HG02885 (cell line): Measurements from ENCODE around the gene MEPCE.
A peak's percentile ranks its signal among the peaks of the same experiment; 100 is the strongest.

Source experiments
- ATAC-seq: cut with Tn5 transposase; IDR thresholded peaks from one replicate; pipeline ENCODE4 v1.9.1; 2021; ENCODE audit warnings: mild to moderate bottlenecking; ENCODE audit not compliant: unreplicated experiment, poor library complexity

The MEPCE gene

DNA sequence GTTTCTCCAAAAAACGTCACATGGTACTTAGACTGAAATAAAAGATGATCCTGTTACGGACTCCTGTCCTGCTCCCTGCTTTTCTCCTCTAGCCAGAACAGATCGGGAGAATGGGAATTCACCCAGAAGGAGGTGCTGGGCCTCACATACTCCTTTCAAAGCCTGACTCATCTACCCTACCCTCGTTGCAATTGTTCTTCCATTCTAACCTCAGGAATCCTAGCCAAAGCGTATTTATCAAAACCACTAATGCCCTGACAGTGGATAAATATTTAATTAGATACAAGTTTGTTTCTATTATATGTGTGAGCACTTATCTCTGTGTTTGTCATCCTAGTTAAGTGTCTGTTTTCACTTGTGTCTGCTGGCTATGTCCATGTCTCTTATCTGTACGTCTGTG lies 22.9 kb upstream of the MEPCE start:
- no peak for ATAC-seq

GRCh38 chr7:100407285-100408180 lies 22.1 kb upstream of the MEPCE start:
- ATAC-seq = no peak

DNA sequence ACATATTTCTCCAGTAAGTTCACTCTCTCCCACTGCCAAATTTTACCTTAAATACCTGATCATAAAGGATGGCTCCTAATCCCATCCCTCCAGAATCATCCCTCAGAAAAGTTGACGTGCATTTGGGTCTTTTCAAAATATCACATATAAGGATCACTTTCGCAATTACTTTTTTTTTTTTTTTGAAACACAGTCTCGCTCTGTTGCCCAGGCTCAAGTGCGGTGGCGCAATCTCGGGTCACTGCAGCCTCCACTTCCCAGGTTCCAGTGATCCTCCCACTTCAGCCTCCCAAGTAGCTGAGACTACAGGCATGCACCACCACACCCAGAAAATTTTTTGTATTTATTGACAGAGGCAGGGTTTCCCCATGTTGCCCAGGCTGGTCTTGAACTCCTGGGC lies 18.5 kb upstream of the MEPCE start:
- no peak for ATAC-seq

GRCh38 chr7:100413346-100413745 lies 16.3 kb upstream of the MEPCE start:
- no peak for ATAC-seq

DNA sequence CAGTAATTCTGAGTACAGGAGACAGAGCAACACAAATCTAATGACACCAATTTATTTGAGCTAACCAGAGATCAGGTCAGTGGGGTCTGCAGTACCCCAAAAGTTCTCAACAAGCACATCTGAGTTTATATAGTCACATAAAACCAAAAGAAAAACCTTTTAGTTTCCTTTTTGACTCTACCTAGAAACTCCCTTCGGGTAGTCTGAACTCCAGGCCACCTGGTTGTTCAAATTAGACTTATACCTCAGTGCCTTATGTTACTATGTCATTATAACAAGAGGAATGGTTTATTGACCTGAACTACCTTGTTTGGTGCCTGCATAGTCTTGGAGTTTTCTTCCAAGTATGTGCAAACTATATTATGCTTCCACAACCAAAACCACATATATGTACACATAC lies 15.7 kb upstream of the MEPCE start:
- ATAC-seq = no peak

GRCh38 chr7:100415448-100415847 lies 14.2 kb upstream of the MEPCE start:
- no peak for ATAC-seq

DNA sequence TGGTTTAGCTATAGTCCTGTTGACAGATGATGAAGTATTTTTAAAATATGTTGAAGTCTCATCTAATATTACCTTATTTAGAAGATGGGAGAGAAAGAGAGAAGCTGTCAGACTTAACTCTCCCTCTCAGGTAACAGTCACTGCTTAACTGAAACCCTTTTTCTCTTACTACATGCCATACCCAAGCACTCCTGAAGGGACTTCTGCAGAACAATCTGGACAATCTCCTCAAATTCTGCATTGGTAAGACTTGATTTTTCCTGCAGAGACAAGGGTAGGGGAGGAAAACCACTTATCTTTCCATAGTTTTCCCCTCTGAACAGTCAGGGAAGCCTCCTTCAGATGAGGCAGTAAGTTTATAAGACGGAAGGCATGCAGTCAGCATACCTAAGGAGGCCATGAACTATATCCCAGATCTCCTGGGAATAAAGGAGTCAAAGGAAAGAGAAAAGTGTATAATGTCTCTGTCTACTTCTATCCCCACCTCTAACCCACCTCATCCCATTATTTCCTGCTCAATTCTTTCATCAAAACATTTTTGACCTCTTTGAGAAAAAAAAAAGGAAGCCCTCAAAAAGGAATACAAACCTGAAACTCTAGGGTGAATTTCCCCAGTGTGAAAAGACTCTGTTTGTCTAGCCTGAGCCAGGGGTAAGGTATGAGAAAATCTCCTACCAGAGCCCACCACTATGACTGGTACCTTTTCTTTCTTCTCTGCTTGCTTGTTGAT lies 10.5 kb upstream of the MEPCE start:
- no peak for ATAC-seq

GRCh38 chr7:100419660-100420226 lies 9.9 kb upstream of the MEPCE start:
- no peak for ATAC-seq

DNA sequence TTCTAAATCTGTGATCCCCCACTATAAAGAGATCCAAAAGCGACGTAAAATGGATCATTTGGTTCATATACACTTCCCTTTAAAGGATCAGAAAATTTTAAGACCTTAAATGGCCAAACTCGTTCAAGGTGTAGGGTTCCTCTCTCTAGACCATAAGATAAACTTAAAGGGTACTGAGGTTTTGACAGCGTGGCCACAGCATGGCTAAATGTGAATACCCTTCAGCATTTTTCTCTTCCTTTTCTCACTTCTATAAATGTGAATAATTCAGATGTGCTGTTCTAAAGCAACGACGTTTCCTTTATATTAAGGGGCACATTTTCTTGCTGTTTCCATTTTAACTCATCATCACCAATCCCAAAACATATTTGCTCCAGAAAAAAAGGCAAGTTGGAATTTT lies 6.3 kb upstream of the MEPCE start:
- no peak for ATAC-seq

GRCh38 chr7:100425347-100425746 lies 4.3 kb upstream of the MEPCE start:
- no peak for ATAC-seq

- no peak for ATAC-seq
Observed at GRCh38 chr7:100426516-100426915, 3.1 kb upstream of the MEPCE start.

- ATAC-seq = no peak
Observed at GRCh38 chr7:100427762-100428198, 1.9 kb upstream of the MEPCE start.

GRCh38 chr7:100428199-100428966 lies 1.2 kb upstream of the MEPCE start, which contains the start of gene ZCWPW1:
ZCWPW1 (minus strand) TSS chr7:100428703; CDS start chr7:100420649, 8,054 bp downstream.
- ATAC-seq = peak; percentile 45

DNA sequence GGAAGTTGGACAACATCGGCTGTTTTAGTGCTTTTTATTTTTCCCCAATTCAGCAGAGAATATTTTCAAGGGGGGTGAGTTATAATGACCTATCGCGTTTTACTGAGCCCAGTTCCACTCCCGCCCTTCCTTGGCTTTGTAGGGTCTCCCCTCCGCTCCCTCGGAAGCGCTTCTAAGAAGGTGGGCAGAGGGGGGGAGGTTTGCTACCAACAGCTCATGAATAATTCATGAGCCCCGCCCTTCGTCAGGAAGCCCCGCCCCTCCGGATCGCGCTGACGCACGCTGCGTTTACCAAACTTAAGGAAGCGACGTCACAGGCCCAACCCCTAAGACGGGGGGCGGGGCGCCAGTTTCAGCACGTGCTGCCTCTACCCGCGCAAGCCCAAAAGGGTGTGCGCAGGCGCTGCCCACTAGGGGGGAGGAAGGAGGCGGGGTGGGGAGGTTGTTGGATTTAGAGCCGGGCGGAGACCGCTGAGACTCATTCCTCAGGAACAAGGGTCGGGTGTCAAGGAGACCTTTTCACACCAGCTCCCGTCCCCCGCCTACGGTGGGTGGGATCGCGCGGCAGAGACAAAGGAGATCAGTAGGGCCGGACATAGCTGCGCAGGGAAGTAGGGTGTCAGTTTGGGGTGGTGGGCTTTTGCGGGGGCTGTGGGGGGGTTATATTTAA lies 529 bp upstream of the MEPCE start:
- ATAC-seq = peak; percentile 53

DNA sequence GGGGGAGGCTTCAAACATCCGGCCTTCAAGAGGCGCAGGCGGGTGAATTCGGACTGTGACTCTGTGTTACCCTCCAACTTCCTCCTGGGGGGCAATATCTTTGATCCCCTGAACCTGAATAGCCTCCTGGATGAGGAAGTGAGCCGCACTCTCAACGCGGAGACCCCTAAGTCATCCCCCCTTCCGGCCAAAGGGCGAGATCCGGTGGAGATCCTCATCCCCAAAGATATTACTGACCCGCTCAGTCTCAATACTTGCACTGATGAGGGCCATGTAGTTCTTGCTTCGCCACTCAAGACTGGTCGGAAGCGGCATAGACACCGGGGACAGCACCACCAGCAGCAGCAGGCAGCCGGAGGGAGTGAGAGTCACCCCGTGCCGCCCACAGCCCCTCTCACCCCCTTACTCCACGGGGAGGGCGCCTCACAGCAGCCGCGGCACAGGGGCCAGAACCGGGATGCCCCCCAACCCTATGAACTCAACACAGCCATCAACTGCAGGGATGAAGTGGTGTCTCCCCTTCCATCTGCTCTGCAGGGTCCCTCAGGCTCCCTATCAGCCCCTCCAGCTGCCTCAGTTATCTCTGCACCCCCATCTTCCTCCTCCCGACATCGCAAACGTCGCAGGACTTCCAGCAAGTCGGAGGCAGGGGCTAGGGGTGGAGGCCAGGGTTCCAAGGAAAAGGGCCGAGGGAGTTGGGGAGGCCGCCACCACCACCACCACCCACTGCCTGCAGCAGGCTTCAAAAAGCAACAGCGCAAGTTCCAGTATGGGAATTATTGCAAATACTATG lies 1.1 kb downstream of the MEPCE start:
- no peak for ATAC-seq

GRCh38 chr7:100431286-100431735 lies 1.7 kb downstream of the MEPCE start:
- no peak for ATAC-seq

- ATAC-seq = no peak
Observed at GRCh38 chr7:100432053-100432452, 2.4 kb downstream of the MEPCE start.

DNA sequence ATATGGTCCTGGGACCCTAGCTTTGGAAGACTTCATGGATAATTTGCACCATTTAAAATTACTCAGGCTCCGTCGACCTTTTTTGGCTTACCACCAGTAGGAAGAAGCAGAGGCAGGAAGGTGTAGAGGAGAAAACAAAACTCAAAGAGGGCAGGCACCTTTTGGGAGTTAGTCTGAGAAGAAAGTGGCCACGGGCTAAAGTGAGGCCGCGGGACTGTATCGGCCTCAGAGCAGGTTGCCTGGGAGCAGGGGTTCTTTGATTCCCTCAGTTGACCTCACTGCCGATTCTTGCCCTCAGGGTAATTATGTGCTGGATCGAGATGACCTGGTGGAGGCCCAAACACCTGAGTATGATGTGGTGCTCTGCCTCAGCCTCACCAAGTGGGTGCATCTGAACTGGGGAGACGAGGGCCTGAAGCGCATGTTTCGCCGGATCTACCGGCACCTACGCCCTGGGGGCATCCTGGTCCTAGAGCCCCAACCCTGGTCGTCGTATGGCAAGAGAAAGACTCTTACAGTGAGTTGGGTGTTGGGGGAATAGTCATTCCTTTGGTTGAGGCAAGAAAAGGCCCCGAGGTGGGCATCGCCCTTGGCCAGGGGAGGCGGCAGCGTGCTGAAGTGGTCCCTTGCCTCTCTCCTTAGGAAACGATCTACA lies 3.1 kb downstream of the MEPCE start:
- ATAC-seq = no peak

DNA sequence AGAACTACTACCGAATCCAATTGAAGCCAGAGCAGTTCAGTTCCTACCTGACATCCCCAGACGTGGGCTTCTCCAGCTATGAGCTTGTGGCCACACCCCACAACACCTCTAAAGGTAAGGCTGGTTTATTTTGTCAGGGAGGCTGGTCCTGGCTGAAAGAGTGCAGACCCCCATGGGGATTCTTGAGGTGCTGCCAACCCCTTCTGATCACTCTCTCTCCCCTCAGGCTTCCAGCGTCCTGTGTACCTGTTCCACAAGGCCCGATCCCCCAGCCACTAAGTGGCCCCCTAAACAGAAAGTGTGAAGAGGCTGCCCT lies 3.6 kb downstream of the MEPCE start:
- ATAC-seq = no peak
